Transverse colon (tissue), 4 donors: ENCODE measurements around the gene MACC1.

Experiments used
- EP300 ChIP-seq: sonication (generic); formaldehyde crosslinking; IDR thresholded peaks from one replicate; pipeline ENCODE4 v1.6.1; 2017; ENCODE audit warnings: antibody characterized with exemption, low read depth
- POLR2AphosphoS5 ChIP-seq, 3 donors: sonication (generic); formaldehyde crosslinking; IDR thresholded peaks; one replicate each; pipeline ENCODE4 v1.6.1; 2016; ENCODE audit warnings: antibody characterized with exemption in 3 of 3
- TF ChIP-seq, protein P1 (sequence below), 5 experiments: fragments of 200-600 bp in 3 of 5; fragments of 450-650 bp in 2 of 5; sonication (generic) in 3 of 5; IDR thresholded peaks; 1 replicate in 2 of 5; 2 replicates in 3 of 5; pipeline ENCODE4 v1.5.1; 2016 to 2017; ENCODE audit warnings: antibody characterized with exemption in 5 of 5, inconsistent platforms in 3 of 5, mild to moderate bottlenecking in 2 of 5, moderate library complexity in 1 of 5

DNA sequence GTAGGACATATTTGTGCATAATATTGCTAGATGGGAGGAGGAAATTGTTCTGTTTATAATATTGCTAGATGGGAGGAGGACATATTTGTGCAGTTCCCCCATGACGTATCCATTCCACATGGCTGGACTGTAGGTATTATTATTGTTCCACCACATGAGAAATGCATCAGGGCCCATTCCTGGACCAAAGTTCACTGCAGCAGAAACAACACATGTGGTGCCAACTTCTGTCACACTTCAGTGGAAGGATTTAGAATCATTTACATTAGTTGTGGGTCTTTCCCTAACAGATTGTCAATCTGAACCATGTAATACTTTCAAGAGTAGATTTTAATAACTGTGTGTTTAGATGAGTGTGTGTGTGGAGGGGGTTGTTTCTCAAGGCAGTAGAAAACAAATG, 32.7 kb upstream of the MACC1 start:
- TF ChIP-seq, protein P1, sequence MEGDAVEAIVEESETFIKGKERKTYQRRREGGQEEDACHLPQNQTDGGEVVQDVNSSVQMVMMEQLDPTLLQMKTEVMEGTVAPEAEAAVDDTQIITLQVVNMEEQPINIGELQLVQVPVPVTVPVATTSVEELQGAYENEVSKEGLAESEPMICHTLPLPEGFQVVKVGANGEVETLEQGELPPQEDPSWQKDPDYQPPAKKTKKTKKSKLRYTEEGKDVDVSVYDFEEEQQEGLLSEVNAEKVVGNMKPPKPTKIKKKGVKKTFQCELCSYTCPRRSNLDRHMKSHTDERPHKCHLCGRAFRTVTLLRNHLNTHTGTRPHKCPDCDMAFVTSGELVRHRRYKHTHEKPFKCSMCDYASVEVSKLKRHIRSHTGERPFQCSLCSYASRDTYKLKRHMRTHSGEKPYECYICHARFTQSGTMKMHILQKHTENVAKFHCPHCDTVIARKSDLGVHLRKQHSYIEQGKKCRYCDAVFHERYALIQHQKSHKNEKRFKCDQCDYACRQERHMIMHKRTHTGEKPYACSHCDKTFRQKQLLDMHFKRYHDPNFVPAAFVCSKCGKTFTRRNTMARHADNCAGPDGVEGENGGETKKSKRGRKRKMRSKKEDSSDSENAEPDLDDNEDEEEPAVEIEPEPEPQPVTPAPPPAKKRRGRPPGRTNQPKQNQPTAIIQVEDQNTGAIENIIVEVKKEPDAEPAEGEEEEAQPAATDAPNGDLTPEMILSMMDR (IDR thresholded peaks at IDR 0.05), result no peak
- TF ChIP-seq POLR2AphosphoS5 (IDR thresholded peaks at IDR 0.05) (no peak), EP300 (no peak)
